Cardiac muscle cell (in vitro differentiated cells and primary cell): ENCODE measurements around the gene NTRK3. TPM values are rescaled to one million over a fixed set of nuclear protein-coding genes. Genes with fewer than 3 reads are reported as not detected.

ENCODE experiments used
- DNase-seq, 2 donors: peaks; one replicate each; pipeline versions ENCODE4 v3.0.0 to v3.0.0-alpha.2; 2010 to 2017; ENCODE audit warnings: low read depth in 1 of 2, low spot score in 1 of 2
- H3K27ac ChIP-seq: fragments of 200-600 bp; sonication (generic); 2 replicates; pipeline ENCODE4 v1.5.1; 2016
- H3K27me3 ChIP-seq: fragments of 200-600 bp; sonication (generic); 2 replicates; pipeline ENCODE4 v1.6.0; 2016; ENCODE audit warnings: control low read depth
- H3K36me3 ChIP-seq: fragments of 200-600 bp; sonication (generic); 2 replicates; pipeline ENCODE4 v1.5.1; 2016; ENCODE audit warnings: control low read depth
- H3K4me1 ChIP-seq: fragments of 200-600 bp; sonication (generic); 2 replicates; pipeline ENCODE4 v1.8.1; 2017; ENCODE audit warnings: low read depth, mild to moderate bottlenecking, mixed run types
- H3K4me3 ChIP-seq: fragments of 200-600 bp; sonication (generic); 2 replicates; pipeline ENCODE4 v1.5.1; 2016; ENCODE audit warnings: mild to moderate bottlenecking
- H3K9me3 ChIP-seq: fragments of 200-600 bp; sonication (generic); 2 replicates; pipeline ENCODE4 v1.5.1; 2017; ENCODE audit warnings: low read depth, mild to moderate bottlenecking, control low read depth
- CTCF ChIP-seq: IDR thresholded peaks from 2 replicates; pipeline ENCODE4 v1.5.1; 2012; ENCODE audit warnings: low read depth, mild to moderate bottlenecking, low read length
- polyA plus RNA-seq: library from polyadenylated mRNA; unstranded; fragments of >200 nt; fragmentation: Nextera tagmentation; extraction: Ambion mirVana; gene quantifications from 2 replicates; pipeline ENCODE4 v1.2.1, GENCODE V29; 2016
- total RNA-seq: library from RNA; depleted of rRNA; stranded (reverse); fragments of >200 nt; gene quantifications from 2 replicates; pipeline ENCODE4 v1.2.3, GENCODE V29; 2016

Gene NTRK3
- total and polyA plus RNA-seq, 2 experiments from 2014 or later = 3.3 to 6.2 TPM

- no peak overlapping the region for H3K27ac ChIP-seq
- H3K4me1 ChIP-seq = peaks cover 25% of the 10 kb centered on the region
- no peak overlapping the region for H3K4me3 ChIP-seq
- H3K36me3 ChIP-seq = no peaks in the 10 kb centered on the region
- no peaks in the 10 kb centered on the region for H3K9me3 ChIP-seq
- H3K27me3 ChIP-seq = no peaks in the 10 kb centered on the region
- DNase-seq = no peak
- no peak for TF ChIP-seq CTCF
These were observed 240.1 kb downstream of the NTRK3 start for GRCh38 chr15:88016406-88016805.

GRCh38 chr15:88015228-88015860, 241.2 kb downstream of the NTRK3 start:
- H3K4me3 ChIP-seq = no peak overlapping the region
- H3K9me3 ChIP-seq = no peaks in the 10 kb centered on the region
- no peak overlapping the region for H3K27ac ChIP-seq
- H3K4me1 ChIP-seq = peaks cover 25% of the 10 kb centered on the region
- no peaks in the 10 kb centered on the region for H3K27me3 ChIP-seq
- no peaks in the 10 kb centered on the region for H3K36me3 ChIP-seq
- no peak for TF ChIP-seq CTCF
- peak in 1 of 2 donors; percentile 45 for DNase-seq

- Histone ChIP-seq H3K4me3 (no peak overlapping the region), H3K27ac (peak overlapping the region; percentile 16), H3K36me3 (no peaks in the 10 kb centered on the region), H3K4me1 (peaks cover 25% of the 10 kb centered on the region), H3K9me3 (no peaks in the 10 kb centered on the region), H3K27me3 (no peaks in the 10 kb centered on the region)
- no peak for TF ChIP-seq CTCF
- no peak for DNase-seq
These were observed 241.9 kb downstream of the NTRK3 start for GRCh38 chr15:88014454-88015160.

- Histone ChIP-seq H3K4me3 (no peak overlapping the region), H3K36me3 (no peaks in the 10 kb centered on the region), H3K4me1 (peaks cover 25% of the 10 kb centered on the region), H3K9me3 (no peaks in the 10 kb centered on the region), H3K27ac (no peak overlapping the region), H3K27me3 (no peaks in the 10 kb centered on the region)
- no peak for TF ChIP-seq CTCF
- no peak for DNase-seq
These were observed 243.4 kb downstream of the NTRK3 start for GRCh38 chr15:88013111-88013510.

- Histone ChIP-seq H3K4me3 (no peak overlapping the region), H3K27me3 (no peaks in the 10 kb centered on the region), H3K4me1 (peaks cover 25% of the 10 kb centered on the region), H3K27ac (no peak overlapping the region), H3K9me3 (no peaks in the 10 kb centered on the region), H3K36me3 (no peaks in the 10 kb centered on the region)
- DNase-seq = no peak
- TF ChIP-seq CTCF = no peak
These were observed 243.9 kb downstream of the NTRK3 start for GRCh38 chr15:88012688-88013087.
